Ecto neural progenitor cell (in vitro differentiated cells): Measurements from ENCODE around the gene C14orf93.

Experiments
- DNase-seq: peaks from one replicate; pipeline ENCODE4 v3.0.0-alpha.2; 2018; ENCODE audit warnings: low spot score

The C14orf93 gene

GRCh38 chr14:23045419-23046357, 35.7 kb upstream of the C14orf93 start:
- no peak for DNase-seq

DNA sequence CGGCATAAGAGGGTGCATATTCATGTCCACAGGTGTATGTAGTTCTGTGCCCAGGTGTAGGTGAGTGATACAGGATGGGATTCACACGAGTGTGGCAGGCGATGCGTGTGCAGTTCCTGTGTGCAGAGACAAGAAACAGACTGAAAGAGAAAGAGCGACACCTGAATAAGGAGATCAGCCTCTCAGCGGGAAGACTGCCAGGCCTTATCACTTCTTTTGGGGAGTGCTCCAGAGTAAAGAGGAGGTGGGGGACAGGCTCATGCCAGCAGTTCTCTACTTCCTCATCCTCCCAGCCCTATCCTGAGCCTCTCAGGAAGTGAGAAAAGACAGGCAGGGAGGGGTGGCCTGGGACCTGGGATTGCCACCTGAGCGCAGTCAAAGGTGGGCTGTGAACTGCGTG, 34.9 kb upstream of the C14orf93 start:
- no peak for DNase-seq

GRCh38 chr14:23043754-23044153, 33.8 kb upstream of the C14orf93 start:
- no peak for DNase-seq

- no peak for DNase-seq
These were observed 33.2 kb upstream of the C14orf93 start for GRCh38 chr14:23043145-23043544.

- no peak for DNase-seq
These were observed 32.4 kb upstream of the C14orf93 start, which contains the start of gene PSMB11 for GRCh38 chr14:23042162-23042965. Gene PSMB11, plus strand, starts transcription at chr14:23042212. Its CDS starts 14 bp downstream, at chr14:23042226.

GRCh38 chr14:23041729-23042128, 31.8 kb upstream of the C14orf93 start:
- DNase-seq: no peak

- no peak for DNase-seq
These were observed 30.2 kb upstream of the C14orf93 start for GRCh38 chr14:23040100-23040499.

DNA sequence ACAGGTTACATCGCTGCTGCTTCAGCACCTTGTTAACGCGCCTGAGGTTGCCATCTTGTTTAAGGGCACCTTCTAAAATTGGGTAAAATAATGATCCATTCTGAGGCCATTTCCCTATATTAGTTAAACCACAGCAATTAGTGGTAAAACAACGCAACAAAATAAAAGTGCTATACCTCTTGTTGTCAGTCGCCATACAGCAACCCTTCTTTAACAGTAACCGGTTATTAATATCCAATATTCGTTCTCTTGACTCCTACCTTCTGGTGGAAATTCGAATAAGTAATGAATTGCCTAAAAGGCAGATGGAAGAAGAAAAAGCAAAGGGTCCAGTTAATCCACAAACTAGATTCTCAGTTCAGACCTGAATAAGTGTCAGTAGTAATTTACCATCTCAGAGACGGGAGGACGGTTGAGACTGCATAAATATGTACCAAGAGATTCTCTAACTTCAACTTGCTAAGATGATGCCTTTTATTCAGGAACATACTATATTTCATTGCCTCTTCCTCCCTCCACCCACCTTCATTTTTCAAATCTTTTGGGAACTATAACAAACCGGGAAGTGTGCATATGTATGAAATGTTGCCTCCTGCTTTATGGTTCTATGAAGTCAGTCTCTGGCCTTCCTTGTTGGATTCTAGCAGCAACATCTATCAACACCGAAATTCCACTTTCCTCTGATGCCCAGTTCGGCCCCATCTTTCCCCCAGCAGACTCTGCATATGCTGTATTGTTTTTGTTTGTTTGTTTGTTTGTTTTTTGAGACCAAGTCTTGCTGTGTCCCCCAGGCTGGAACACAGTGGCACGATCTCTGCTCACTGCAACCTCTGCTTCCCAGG, 25.6 kb upstream of the C14orf93 start:
- DNase-seq: no peak

- peak; percentile 90 for DNase-seq
These were observed 24.8 kb upstream of the C14orf93 start, which contains the start of gene PSMB5 for GRCh38 chr14:23034498-23035302. Gene PSMB5, minus strand, starts transcription at chr14:23034900. Its CDS starts 19 bp downstream, at chr14:23034881.

DNA sequence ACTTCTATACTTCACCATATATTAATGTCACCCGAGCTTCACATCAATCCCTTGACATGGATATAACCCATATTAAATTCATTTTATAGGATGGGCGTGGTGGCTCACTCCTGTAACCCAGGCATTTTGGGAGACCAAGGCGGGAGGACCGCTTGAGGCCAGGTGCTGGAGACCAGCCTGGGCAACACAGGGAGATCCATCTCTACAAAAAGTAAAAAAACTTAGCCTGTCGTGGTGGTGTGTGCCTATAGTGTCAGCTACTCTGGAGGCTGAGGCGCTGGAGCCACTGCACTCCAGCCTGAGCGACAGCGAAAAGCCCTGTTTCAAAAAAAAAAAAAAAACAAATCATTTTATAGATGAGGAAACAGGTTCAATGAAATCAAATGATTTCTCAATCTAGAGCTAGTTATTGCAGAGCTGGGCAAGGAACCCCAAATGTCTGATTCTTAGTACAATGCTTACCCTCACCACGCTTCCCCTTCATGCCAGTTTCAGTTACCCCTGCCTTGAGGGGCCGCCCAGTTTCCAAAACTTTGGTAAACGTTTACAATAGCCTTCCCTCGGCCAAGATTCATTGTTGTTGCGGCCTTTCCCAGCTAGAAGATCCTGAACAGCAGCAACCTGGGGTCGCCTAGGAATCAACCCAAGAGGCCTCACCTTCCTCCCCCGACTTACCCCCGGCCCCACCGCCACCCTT, 24.0 kb upstream of the C14orf93 start:
- DNase-seq: no peak

DNA sequence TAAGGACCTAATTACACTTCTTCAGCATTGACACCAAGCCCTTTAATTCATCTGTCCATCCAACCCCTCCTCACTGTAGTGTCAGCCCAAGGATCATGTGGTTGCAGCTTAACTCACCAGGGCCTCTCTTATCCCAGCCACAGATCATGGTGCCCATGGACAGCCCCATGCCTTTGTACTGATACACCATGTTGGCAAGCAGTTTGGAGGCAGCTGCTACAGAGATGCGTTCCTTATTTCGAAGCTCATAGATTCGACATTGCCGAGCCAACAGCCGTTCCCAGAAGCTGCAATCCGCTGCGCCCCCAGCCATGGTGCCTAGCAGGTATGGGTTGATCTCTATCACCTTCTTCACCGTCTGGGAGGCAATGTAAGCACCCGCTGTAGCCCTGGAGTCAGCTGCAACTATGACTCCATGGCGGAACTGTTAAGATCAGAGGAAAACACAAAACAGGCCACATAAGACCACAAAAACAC, 23.3 kb upstream of the C14orf93 start:
- no peak for DNase-seq

GRCh38 chr14:23030936-23031335, 21.0 kb upstream of the C14orf93 start:
- DNase-seq: no peak

GRCh38 chr14:23028799-23029198, 18.9 kb upstream of the C14orf93 start:
- DNase-seq: no peak

DNA sequence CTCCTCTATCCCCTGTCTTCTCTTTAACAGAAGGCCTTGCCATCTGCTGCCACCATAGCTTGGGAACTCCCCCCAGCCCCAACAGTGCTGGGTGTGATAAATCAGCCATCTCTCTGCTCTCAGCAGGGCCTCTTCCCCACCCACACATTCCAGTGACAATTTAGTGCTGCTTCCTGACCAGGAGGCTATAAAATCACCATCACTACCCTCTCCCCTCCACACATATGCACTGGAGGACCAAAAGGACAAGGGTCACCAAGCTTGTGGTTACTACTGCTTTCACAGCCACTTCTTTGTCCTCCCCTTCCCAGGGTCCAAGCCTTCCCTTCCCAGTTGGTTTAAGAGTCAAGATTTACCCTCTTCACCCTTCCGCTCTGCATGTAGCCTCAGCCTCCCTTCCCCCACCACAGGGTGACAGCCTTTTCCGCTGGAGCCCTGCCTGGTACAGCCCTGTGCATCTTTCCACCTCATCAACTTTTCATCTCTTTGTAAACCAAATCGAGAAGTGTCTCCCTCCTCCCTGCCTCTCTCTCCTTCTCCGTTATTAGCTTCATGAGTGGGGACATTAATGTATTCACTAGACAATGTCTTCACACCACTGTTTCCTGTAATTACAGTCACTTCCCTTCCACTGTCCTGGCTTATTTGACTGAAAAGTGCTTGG, 15.3 kb upstream of the C14orf93 start:
- DNase-seq: no peak

- DNase-seq: no peak
These were observed 14.7 kb upstream of the C14orf93 start for GRCh38 chr14:23024612-23025075.

GRCh38 chr14:23023795-23024152, 13.8 kb upstream of the C14orf93 start:
- DNase-seq: no peak

- no peak for DNase-seq
These were observed 13.3 kb upstream of the C14orf93 start for GRCh38 chr14:23023022-23023794.

- no peak for DNase-seq
These were observed 12.0 kb upstream of the C14orf93 start for GRCh38 chr14:23021889-23022442.

DNA sequence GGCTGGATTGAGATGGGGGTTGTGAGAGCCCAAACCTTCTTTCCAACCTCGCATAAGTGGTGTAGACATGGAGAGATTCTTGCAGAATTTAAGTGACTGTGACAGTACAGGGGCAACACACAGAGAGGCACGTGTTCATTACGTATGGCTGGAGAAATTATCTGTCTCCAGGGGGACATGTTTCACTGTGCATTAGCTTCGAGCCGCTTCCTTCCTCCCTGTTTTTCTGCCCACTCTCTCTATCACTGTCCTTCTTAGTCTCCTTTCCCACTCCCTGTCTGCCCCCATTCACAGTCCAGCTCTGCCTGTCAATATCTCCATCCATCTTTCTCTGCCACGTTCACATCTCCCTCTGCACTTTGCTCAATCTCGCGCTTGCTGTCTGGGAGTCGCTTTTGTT, 11.5 kb upstream of the C14orf93 start:
- DNase-seq: no peak
